Activated T-cell treated with anti-CD3 and anti-CD28 coated beads for 4 hours (primary cell): ENCODE data around the gene CRIP1.

Experiments
- DNase-seq: peaks from one replicate; pipeline ENCODE4 v3.0.0-alpha.2; 2020

CRIP1 gene

DNA sequence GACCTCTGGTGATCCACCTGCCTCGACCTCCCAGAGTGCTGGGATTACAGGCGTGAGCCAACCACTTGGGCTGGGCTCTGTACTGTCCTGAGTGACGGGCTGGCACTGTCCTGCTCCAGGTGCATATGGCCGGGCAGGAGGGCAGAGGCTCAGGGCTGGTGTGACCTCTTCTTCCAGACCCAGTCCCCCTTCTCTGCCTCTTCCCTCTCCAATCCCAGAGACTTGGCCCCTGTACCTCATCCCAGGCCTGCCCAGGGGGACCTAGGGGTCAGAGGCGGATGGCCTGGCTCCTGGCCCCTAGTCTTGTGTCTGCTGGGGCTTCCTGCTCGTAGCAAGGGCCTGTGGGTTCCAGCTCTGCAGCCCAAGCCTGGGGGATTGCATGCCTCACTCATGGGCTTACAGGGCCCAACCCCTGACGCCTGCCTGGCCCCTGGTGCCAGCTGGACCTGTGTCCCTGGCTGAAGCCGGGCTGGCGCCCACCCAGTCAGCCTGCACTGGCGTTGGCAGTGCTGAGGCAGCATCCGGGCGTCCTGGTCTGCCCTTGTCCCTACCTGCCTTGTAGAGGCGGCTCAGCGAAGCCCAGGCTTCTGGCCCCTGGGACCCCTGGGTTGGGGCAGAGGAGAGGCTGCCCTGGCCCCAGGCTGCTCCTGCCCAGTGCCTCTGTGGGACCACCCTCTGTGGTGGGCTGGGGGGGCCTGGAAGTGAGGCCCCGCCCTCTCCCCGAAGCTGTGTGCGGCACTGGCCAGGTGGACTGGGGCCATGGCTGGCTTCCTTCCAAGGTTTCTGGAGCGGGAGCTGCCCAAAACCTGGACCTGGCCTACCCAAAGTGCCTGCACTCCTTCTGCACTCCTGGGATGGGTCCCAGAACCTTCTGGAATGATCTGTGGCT, 8.7 kb downstream of the CRIP1 start:
- no peak for DNase-seq

DNA sequence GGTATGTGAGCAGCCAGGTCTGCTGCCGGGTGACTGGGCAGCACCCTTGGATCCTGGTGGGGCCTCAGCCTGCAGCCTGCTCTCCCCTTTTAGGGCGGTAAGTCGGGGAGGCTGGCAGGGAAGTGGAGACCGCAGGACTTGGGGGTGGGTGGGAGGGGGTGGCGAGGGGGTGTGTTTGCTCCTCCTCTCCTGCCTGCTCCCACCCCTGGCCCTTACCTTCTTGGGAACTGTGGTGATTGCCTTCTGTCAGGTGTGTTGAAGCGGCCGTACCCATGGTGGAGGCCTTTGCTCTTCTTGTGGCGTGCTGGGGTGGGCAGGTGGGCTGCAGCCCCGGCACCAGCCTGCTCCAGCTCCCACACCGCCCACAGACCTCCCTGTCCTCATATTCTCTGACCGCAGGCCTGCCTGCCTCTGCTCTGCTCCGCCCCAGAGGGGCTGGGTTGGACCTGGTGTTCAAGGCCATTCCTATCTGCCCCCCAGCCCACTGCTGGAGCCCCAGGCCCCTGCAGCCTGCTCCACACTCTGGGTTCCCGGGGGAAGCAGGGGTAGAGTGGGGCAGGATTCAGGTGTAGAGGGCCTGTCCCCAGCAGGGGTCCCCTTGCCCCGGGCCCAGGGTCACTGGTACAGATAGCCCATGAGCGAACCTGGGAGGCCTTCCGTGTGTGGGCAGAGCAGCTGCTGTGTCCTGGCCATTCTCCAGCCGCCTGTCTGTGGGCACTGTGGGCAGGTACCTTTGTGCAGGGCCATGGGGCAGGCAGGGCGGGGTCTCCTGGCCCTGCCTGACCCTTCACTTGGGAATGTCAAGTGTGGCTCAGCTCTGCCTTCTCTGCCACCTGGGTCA, 9.5 kb downstream of the CRIP1 start:
- no peak for DNase-seq

DNA sequence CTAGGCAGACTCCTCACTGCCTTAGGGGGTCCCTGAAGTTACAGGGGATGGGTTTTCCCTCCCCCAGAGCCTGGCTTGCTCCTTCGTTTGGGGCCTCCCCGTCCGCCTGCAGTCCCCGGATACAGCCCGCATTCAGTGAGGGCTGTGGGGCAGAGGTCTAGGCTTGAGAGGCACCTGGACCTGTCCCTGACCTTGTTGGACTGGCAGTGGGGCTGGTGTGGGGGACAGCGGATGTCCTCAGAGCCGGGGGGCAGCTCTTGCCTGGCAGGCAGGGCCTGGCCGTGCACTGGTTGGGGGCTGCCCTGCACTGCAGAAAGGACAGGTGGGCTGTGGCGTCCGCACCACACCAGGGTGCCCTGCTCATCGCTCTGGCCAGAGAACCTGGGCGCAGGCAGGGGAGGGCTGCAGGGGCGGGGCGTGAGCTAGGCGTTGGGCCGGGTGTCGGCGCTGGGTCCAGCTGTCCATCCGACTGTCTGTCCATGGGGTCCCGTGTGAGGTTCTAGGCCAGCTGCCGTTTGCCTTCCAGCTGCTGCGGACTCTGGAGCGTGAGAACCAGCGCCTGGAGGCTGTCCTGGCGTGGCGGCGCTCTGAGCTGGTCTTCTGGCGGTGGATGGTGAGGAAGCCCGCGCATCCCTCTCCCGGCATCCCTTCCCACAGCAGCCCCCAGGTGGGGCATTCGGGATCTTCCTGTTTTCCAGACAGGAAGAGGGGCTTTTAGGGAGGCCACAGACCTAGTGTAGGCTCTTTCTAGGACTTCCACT, 10.3 kb downstream of the CRIP1 start:
- no peak for DNase-seq

DNA sequence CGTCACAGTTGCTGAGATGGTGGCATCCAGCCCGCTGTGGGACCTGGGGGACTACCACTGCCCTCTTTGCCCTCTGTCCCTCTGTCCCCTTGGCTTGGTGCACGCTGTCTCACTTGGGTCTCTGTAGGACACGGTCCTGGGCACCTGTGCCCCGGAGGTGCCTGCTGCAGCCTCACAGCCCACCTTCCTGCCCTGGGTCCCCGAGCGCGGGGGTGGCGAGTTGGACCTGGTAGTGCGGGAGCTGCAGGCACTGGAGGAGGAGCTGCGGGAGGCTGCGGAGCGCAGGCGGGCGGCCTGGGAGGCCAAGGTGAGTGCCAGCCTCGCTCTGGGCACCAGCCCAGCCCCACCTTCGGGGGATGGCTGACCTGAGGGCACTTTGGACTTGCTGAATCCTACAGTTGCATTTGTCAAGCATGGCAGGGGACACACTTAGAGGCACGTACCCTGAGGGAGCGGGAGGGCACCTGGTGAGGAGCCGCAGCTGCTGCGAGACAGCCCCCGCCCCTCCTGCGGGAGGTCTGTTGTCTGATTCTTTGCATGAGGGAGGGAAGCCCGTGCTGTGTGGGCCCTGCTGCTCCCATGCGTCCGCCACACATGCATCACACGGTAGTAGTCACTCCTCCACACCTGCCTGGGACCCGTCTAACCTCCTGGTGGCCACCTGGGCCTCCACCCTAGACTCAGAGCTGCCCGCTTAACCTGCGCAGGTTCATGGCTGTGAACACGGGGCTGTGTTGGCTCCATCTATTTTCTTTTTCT, 11.2 kb downstream of the CRIP1 start:
- DNase-seq: no peak

DNA sequence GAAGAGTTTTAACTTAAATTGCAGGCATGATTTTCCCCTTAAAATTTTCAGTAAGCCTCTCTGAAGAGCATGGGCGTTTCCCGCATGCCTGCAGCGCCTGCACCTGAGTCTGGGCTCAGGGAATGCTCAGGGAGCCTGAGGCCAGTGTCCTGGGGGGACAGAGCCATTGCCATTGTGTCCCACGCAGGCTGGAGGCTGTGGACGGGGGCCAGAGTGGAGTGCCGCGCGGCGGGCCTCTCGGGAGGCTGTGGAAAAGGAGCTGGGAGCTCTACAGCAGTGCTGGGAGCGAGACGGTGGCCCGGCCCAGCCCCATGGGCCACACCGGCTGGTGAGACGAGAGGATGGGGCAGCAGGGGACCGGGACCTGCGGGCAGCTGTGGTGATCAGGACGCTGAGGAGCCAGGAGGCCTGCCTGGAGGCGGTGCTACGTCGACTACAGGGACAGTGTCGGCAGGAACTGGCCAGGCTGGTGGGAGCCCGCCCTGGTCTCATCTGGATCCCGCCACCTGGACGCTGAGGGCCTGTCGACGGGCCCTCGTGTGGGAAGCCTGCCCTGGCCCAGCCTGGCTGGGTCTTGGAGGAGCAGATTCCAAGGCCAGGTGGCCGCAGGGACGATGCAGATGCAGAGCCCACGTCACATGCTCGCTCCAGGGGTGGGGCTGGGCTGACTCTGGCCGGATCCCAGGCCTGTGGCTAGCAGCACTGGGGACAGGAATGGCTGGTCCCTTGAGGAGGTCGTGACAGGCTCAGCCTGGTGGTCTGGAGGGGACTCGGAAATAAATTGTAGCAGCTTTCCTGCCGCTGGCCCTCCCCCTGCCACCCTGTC, 12.0 kb downstream of the CRIP1 start:
- DNase-seq: no peak

DNA sequence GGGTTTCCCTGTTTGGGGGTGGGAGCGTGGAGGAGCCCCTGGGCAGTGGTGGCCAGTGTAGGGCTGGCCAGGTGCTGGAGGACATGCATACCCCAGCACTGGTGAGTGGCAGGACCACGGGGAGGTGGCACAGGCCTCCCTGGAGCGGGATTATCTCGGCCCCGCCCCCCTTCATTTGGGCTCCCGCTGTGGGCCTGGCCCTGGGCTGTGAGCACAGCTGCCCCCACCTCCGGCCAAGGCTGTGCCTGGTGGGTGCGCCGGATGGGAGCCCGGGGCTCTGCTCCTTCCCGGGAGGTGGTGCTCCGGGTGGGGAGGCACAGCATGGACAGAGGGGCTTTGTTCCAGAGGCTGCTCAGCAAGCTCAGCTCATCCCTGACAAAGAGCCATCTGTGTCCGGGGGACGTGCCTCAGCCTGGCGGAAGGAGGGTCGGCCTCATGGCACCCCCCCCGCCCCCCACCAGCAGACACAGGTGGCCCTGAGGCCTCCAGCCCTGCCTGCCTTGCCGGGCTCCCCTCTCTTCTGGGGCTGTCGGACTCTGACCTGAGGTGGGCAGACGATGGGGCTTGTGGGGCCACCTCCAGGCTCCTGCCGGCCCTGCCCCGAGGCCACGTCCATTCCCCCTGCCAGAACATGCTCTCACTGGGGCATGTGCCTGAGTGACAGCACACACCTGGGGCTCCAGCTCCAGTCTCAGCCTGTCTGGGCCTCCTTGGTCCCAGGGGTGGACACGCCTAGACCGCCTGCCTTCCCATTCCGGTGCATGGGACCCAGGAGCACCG, 12.8 kb downstream of the CRIP1 start:
- no peak for DNase-seq

DNA sequence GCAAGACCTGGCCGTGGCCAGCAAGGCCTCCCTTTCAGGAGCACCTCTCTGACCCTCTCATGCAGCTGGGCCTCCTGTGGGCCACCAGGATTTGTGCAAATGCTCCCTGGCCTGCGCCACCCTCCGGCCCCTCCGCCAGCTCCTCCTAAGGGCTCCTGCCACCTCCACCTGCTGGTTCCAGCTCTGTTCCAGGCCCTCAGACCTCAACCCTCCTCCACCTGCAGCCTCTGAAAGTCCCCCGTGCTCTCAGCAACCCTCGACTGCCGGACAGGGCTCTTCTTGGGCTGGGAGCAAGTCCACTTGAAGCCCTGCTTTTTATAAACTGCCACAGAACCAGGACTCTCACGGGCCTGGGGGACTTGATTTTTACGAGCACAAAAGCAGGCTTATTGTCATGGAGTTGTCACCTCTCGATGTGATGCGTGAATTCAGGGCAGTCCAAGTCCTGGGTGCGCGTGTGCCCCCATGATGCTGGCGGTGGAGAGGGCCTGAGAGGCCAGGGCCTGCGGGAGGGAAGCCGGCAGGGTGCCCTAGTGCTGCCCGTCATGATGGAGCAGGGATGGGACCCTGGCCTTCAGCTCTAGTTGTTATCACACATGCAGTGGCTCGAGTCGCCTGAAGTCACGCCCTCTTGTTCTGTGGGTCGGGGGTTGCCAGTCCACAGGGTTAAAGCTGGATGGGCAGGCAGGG, 13.5 kb downstream of the CRIP1 start:
- DNase-seq: no peak

DNA sequence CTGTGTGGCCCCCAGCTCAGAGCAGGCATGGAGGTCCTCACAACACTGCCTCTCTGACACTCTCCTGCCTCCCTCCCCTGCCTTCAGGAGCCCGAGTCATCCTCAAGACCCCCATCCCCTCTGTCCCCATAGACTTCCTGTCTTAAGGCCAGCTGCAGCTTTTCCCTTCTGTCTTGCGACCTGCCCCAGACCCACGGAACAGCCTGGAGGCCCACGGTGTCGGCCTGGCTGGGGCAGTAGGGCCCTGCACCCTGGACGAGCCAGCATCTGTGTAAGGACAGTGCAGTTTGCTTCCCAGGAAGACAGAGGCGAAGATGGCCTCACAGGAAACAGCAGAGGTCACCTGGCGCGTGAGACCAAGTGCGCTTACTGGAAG, 14.0 kb downstream of the CRIP1 start:
- no peak for DNase-seq

DNA sequence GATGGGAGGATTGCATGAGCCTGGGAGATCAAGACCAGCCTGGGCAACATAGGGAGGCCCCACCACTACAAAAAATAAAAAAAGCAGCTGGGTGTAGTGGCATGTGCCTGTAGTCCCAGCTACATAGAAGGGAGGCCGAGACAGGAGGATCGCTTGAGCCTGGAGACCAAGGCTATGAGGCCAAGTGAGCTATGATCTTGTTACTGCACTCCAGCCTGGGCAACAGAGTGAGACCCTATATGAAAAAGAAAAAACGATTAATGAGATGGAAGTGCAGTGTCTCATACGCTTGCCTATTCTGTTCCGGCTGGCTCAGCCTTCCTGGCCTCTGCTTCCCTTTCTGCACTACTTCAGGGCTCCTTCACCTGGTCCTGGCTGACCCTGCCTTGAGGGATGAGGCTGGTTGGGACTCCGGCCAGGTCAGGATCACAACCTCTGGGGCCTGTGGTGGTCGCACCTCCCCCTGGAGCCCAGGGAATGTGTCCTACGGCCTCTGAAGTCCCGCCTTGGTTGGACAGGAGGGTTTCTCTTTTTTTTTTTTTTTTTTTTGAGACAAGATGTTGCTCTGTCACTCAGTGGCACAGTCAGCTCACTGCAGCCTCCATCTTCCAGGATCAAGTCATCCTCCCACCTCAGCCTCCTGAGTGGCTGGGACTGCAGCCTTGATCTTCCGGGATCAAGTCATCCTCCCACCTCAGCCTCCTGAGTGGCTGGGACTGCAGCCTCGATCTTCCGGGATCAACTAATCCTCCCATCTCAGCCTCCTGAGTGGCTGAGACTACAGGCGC, 15.0 kb downstream of the CRIP1 start:
- no peak for DNase-seq

DNA sequence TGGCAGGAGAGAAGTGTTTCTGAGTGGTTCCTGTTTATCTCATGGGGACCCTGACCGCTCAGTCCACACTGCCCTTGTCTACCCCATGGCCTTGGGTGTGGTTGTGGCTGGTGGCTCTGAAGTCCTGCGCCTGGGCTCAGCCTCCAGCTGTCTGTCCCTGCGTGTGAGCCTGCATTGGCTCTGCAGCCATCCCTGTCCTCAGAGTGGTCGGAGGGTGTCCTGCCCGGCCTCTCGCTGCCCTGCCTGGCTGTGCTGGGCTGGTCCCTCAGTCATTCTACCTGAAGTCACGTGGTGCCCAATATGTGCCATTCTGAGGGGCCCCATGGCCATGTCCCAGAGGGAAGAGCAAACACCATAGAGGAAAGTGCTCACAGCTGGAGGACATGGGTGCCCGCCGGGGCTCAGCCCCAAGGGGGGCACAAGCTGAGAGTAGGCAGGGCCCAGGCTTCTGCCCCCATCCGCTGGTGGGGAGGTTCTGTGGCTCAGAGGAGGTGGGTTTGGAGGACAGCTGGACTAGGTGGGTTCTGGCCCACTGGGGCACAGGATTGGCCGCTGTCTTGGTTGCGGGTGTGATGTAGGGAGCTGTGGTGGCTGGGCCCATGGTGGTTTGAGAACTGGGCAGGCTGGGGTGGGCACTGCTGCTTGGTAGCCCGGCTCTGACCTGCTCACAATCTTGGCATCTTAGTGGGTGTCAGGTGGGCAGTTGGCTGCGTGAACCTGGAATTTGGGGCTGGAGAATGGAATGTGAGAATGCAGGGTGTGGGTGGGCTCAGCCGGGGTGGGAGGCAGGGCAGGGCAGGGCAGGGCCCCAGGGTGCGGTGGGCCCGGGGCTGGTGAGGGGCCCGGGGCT, 16.0 kb downstream of the CRIP1 start:
- DNase-seq: no peak

DNA sequence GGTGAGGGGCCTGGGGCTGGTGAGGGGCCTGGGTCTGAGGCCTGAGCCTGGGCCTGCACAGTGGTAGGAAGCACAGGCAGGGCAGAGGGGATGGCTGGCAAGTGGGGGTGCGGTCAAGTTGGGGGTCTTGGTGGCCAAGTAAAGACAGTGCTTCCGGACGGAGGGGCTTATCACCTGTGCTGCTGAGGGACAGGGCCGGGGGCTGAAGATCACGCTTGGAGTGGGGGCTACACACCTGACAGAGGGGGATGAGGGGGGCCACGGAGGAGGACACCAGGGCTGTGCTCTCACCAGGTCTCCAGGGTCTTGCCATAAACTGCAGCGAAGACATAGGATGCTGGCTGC, 16.6 kb downstream of the CRIP1 start:
- DNase-seq: no peak

DNA sequence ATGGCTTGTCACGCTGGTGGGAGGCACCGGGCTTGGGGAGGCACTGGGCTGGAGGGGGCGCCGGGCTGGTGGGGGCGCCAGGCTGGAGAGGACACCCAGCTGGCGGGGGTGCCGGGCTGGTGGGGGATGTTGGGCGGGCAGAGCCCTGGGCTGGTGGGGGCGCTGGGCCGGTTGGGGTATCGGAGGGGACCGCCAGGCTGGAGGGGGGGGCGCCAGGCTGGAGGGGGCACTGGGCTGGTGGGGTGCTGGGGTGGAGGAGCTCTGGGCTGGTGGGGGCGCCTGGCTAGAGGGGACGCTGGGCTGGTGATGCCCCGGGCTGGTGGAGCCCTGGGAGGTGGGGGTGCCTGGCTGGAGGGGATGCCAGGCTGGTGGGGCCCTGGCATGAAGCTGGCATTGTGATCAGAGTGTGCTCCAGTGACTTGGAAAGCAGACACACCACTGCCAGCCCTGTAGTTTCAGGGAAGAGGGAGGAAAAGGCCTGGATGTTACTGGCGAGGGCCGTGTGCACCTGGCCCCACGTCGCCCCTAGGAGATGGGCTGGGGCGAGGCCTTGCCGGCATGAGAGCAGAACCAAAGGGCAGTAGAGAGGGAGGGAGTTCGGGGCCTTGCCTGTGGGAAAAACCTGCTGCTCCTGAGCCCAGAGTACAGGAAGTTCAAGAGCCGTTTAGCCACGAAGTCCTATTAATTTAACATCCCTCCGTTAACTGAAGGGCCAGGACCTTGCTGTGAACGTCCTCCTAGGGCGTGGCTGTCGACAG, 17.4 kb downstream of the CRIP1 start:
- no peak for DNase-seq

DNA sequence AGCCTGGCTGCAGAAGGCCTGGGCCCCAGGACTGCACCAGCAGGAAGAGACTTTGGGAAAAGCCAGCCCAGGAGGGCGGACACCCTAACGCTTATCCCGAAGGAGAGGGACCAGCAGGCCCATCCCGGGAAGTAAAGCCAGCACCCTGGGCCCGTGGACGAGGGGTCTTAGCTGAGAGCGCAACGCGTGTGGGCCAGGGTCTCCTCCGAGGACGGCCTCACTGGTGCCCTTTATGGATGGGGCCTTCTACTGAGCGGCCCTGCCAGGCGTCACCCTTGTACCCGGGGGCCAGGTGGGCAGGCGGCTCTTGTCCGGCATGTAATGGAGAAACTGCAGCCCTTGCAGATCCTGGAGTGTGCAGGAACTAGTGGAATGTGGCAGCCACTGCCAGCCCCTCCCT, 18.4 kb downstream of the CRIP1 start:
- no peak for DNase-seq

DNA sequence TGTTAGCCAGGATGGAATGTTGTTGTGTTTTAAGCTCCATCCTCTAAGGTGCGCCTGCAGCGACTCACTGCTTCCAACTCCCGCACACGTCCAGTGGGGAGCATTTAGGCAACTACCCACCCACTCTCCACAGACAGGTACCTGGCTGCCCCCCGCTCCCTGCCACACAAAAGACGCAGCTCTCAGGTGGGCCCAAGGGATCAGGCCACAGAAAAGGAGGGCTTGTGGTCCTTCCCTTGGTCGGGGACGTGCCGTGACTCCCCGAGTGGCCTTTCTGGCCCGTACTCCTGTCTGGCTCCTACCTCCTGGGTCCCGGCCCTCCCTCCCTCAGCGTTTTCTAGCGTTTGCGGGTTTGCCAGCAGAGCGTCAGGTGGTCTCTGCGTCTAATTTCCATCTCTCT, 20.6 kb downstream of the CRIP1 start:
- no peak for DNase-seq

DNA sequence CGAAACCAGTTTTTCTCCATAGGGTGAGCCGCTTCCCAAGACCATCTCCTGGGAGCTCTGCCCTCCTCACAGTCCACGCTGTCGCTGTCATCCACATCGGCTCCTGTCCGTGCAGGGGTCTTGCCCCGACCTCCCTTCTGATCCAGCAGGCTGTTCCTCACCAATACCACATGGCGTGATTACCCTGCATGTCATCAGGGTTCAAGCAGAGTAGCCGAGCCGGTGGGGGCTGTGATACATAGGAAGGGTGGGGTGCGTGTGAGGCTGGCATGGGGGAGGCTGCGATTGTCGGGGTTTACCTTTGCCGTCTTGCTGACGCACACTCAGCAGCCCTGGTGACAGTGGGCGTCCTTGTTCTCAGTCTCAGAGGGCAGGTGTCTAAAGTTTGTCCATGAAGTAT, 21.4 kb downstream of the CRIP1 start:
- no peak for DNase-seq

DNA sequence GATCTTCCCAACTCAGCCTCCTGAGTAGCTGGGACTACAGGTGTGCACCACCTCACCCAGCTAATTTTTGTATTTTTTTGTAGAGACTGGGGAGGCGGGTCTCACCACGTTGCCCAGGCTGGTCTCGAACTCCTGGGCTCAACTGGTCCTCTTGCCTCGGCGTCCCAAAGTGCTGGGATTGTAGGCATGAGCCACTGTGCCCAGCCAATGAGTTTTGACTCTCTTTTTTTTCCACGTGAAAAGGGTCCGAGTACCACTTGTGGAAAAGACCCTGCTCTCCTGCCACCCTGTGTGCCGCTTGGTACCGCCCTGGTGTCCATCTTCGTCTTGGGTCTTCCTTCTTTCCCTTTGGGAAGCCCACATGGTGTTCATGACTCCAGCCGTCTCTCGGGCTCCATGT, 21.9 kb downstream of the CRIP1 start:
- no peak for DNase-seq

DNA sequence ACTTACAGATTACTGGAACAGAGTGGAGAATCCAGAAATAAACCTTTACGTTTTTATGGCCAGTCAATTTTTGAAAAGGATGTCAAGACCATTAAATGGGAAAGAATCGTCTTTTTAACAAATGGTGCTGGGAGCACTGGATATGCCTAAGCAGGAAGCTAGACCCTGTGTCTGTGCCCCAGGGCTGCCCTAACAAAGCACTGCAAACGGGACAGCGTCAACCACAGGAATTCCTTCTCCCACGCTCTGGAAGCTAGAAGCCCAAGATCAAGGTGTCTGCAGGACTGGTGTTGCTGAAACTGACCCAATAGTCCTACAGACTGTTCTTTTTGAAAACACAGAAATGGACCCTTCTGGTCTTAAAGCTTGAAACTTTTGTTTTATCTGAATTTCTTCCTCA, 30.4 kb downstream of the CRIP1 start:
- no peak for DNase-seq
